Fibroblast of mammary gland (primary cell): ENCODE data around the gene C1orf21.

Source experiments
- DNase-seq: peaks from one replicate; pipeline ENCODE4 v3.0.0-alpha.2; 2010; ENCODE audit warnings: low read depth
- H3K4me3 ChIP-seq: 2 replicates; pipeline ENCODE4 v1.5.1; 2011; ENCODE audit warnings: low read depth, mild to moderate bottlenecking, low read length, moderate library complexity; ENCODE audit not compliant: control insufficient read depth
- CTCF ChIP-seq: conservative IDR thresholded peaks from 2 replicates; pipeline ENCODE4 v1.5.1; 2011; ENCODE audit warnings: low read depth, low read length, inconsistent platforms; ENCODE audit not compliant: control insufficient read depth, insufficient read depth

C1orf21 gene

GRCh38 chr1:184541537-184542152 lies 154.8 kb downstream of the C1orf21 start:
- no peak overlapping the region for H3K4me3 ChIP-seq
- TF ChIP-seq CTCF = no peak
- no peak for DNase-seq

GRCh38 chr1:184542291-184542690 lies 155.5 kb downstream of the C1orf21 start:
- H3K4me3 ChIP-seq = no peak overlapping the region
- DNase-seq = no peak
- no peak for TF ChIP-seq CTCF

- TF ChIP-seq CTCF = no peak
These were observed 158.8 kb downstream of the C1orf21 start for GRCh38 chr1:184545601-184546000.

DNA sequence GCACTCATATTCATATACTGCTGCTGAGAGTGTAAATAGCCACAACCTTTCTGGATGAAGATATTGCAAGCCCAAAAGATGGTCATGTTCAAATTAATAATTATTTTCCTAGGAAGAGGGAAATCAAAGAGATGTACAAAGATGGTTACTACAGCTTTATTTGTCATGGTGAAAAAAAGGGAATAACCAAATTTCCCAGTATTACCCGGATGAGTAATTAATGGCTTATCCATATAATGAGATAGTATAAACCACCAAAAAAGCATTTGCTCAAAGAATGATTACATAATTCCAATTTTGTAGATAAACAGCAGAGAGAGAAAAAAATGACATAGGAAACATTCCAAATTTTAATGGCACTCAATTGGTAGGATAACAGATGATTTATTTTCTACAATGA lies 165.6 kb downstream of the C1orf21 start:
- no peak overlapping the region for H3K4me3 ChIP-seq
- no peak for TF ChIP-seq CTCF
- DNase-seq = no peak

More at GRCh38 chr1:184545601-184546000, 158.8 kb downstream of the C1orf21 start:
- DNase-seq = peak; percentile 48
- H3K4me3 ChIP-seq = no peak overlapping the region

DNA sequence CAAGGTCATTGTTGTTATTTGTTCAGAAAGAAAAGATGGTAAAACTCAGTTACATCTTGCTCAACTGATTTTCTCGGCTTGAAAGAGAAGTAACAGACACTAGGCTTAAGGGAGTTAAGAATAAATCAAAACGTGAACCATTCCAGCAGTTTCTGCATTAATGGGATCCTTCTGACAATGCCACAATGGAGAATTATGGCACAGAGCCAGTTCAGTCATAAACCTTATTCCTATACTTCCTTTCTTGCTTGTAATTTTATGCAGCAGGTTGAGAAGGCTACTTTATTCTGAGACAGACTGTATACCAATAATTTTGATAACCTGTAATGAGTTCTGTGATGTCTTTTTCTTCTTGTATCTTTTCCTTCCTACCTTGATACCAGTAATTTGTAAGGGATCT lies 167.0 kb downstream of the C1orf21 start:
- no peak for DNase-seq
- H3K4me3 ChIP-seq = no peak overlapping the region
- TF ChIP-seq CTCF = no peak

GRCh38 chr1:184555665-184556641 lies 169.1 kb downstream of the C1orf21 start:
- DNase-seq = no peak
- no peak for TF ChIP-seq CTCF
- H3K4me3 ChIP-seq = no peak overlapping the region
